CD4-positive, alpha-beta T cell (primary cell): ENCODE results near the gene PXDN. TPM values are rescaled to one million over a fixed set of nuclear protein-coding genes. Genes with fewer than 3 reads are reported as not detected.

Experiments used
- ATAC-seq: fragments of 200-7000 bp; cut with Tn5 transposase; one replicate; pipeline ENCODE4 v1.10.0; 2022; ENCODE audit warnings: mild to moderate bottlenecking; ENCODE audit not compliant: poor library complexity
- CTCF ChIA-PET: fragments of 350-600 bp; sonication (Branson Sonifier 250); formaldehyde crosslinking; loops from one replicate; lab custom pipeline; 2021; ENCODE audit warnings: antibody characterized with exemption, inconsistent platforms; lab: Charles Lee
- POLR2A ChIA-PET: fragments of 350-600 bp; sonication (Branson Sonifier 250); formaldehyde crosslinking; loops from one replicate; lab custom pipeline; 2021; ENCODE audit warnings: antibody characterized with exemption, inconsistent platforms; lab: Charles Lee
- DNase-seq, 14 experiments: peaks; one replicate each; pipeline ENCODE4 v3.0.0-alpha.2; 2013 to 2020; ENCODE audit warnings: mixed read lengths in 2 of 14
- H3K27ac ChIP-seq, 2 donors: one replicate each; pipeline versions ENCODE4 v1.5.1 to v1.7.0; 2013; ENCODE audit warnings: low read length in 2 of 2, low read depth in 1 of 2, mild to moderate bottlenecking in 1 of 2
- H3K27me3 ChIP-seq, 2 experiments: 1 replicate in 1 of 2; 2 replicates in 1 of 2; pipeline versions ENCODE4 v1.6.1 to v1.7.0; 2013; ENCODE audit warnings: low read length in 2 of 2, control low read depth in 1 of 2, mild to moderate bottlenecking in 1 of 2, moderate library complexity in 1 of 2; ENCODE audit not compliant: insufficient read depth in 2 of 2, control insufficient read depth in 1 of 2
- H3K36me3 ChIP-seq: one replicate; pipeline ENCODE4 v1.6.1; 2013; ENCODE audit warnings: low read length, control low read depth; ENCODE audit not compliant: insufficient read depth
- H3K4me1 ChIP-seq: one replicate; pipeline ENCODE4 v1.6.1; 2013; ENCODE audit warnings: low read length, control low read depth; ENCODE audit not compliant: insufficient read depth
- H3K4me3 ChIP-seq: one replicate; pipeline ENCODE4 v1.5.1; 2013; ENCODE audit warnings: mild to moderate bottlenecking, low read length, moderate library complexity
- H3K9me3 ChIP-seq, 2 experiments: 1 replicate in 1 of 2; 2 replicates in 1 of 2; pipeline versions ENCODE4 v1.6.1 to v1.7.0; 2013; ENCODE audit warnings: low read length in 2 of 2, mild to moderate bottlenecking in 2 of 2, control low read depth in 1 of 2, moderate library complexity in 1 of 2; ENCODE audit not compliant: control insufficient read depth in 1 of 2, insufficient read depth in 1 of 2
- H3K27ac Mint-ChIP-seq: one replicate; pipeline ENCODE4 v1.8.0; 2020; ENCODE audit warnings: mixed read lengths
- H3K27me3 Mint-ChIP-seq: one replicate; pipeline ENCODE4 v1.8.0; 2021; ENCODE audit warnings: mixed read lengths
- H3K36me3 Mint-ChIP-seq: one replicate; pipeline ENCODE4 v1.8.0; 2021; ENCODE audit warnings: low read depth, mixed read lengths
- H3K4me1 Mint-ChIP-seq: one replicate; pipeline ENCODE4 v1.8.0; 2021; ENCODE audit warnings: low read depth, mixed read lengths
- H3K4me3 Mint-ChIP-seq: one replicate; pipeline ENCODE4 v1.8.0; 2020; ENCODE audit warnings: mild to moderate bottlenecking, mixed read lengths
- H3K9me3 Mint-ChIP-seq: one replicate; pipeline ENCODE4 v1.8.0; 2020; ENCODE audit warnings: mixed read lengths
- CTCF ChIP-seq: fragments of 200-600 bp; IDR thresholded peaks from one replicate; pipeline ENCODE4 v1.8.0; 2022; ENCODE audit warnings: antibody characterized with exemption, mild to moderate bottlenecking
- intact Hi-C, 2 experiments: fragments of 100-400 bp; cut with DNase I in 1 of 2; cut with micrococcal nuclease in 1 of 2; formaldehyde crosslinking; loops; one replicate each; pipeline versions ENCODE4 v1.15.1 to v1.9.0; 2023 to 2025; cut with DNase I, micrococcal nuclease
- total RNA-seq, 174 experiments: library from RNA in 2 of 174; stranded (reverse) in 2 of 174; gene quantifications; one replicate each; pipeline ENCODE4 v1.2.3 and lab custom pipeline; 2021 to 2026

PXDN gene
- total RNA-seq, 2 experiments from 2014 or later: 0.47 to 0.84 TPM

- ChIA-PET POLR2A (no interaction called here), CTCF (no interaction called here)
- no peaks in the 10 kb centered on the region for H3K9me3 Mint-ChIP-seq
- no peak for ATAC-seq
- no peak overlapping the region for H3K4me3 ChIP-seq
- H3K4me1 Mint-ChIP-seq: no peaks in the 10 kb centered on the region
- H3K9me3 ChIP-seq: peaks cover 0 to 23% of the 10 kb centered on the region in 2 experiments
- peaks cover 0 to 3% of the 10 kb centered on the region in 2 experiments for H3K27me3 ChIP-seq
- no peak for DNase-seq
- H3K27ac ChIP-seq: no peak overlapping the region
- H3K36me3 Mint-ChIP-seq: no peaks in the 10 kb centered on the region
- no peak overlapping the region for H3K4me3 Mint-ChIP-seq
- no peaks in the 10 kb centered on the region for H3K4me1 ChIP-seq
- H3K27me3 Mint-ChIP-seq: no peaks in the 10 kb centered on the region
- intact Hi-C loops: no loop called here
- TF ChIP-seq CTCF: no peak
- no peak overlapping the region for H3K27ac Mint-ChIP-seq
- H3K36me3 ChIP-seq: no peaks in the 10 kb centered on the region
These were observed 123.3 kb downstream of the PXDN start for GRCh38 chr2:1621041-1621440.

GRCh38 chr2:1620081-1620480, 124.2 kb downstream of the PXDN start:
- H3K9me3 ChIP-seq: peaks cover 0 to 19% of the 10 kb centered on the region in 2 experiments
- Mint-ChIP-seq H3K4me3 (no peak overlapping the region), H3K27me3 (no peaks in the 10 kb centered on the region), H3K36me3 (no peaks in the 10 kb centered on the region), H3K27ac (no peak overlapping the region), H3K4me1 (no peaks in the 10 kb centered on the region), H3K9me3 (no peaks in the 10 kb centered on the region)
- no peaks in the 10 kb centered on the region for H3K4me1 ChIP-seq
- CTCF ChIA-PET: no interaction called here
- TF ChIP-seq CTCF: no peak
- no peak overlapping the region for H3K27ac ChIP-seq
- H3K4me3 ChIP-seq: no peak overlapping the region
- ATAC-seq (no peak), DNase-seq (no peak)
- H3K36me3 ChIP-seq: no peaks in the 10 kb centered on the region
- H3K27me3 ChIP-seq: peaks cover 0 to 1% of the 10 kb centered on the region in 2 experiments
- intact Hi-C loops: no loop called here
- POLR2A ChIA-PET: no interaction called here

GRCh38 chr2:1619556-1619955, 124.8 kb downstream of the PXDN start:
- no peak for TF ChIP-seq CTCF
- H3K4me1 Mint-ChIP-seq: no peaks in the 10 kb centered on the region

More at GRCh38 chr2:1619556-1619955, 124.8 kb downstream of the PXDN start:
- H3K9me3 ChIP-seq: peaks cover 0 to 14% of the 10 kb centered on the region in 2 experiments
- H3K27ac ChIP-seq: no peak overlapping the region
- no peaks in the 10 kb centered on the region for H3K4me1 ChIP-seq
- no peaks in the 10 kb centered on the region for H3K9me3 Mint-ChIP-seq
- no peak overlapping the region for H3K27ac Mint-ChIP-seq
- no peaks in the 10 kb centered on the region for H3K36me3 ChIP-seq
- no peaks in the 10 kb centered on the region for H3K27me3 ChIP-seq
- H3K36me3 Mint-ChIP-seq: no peaks in the 10 kb centered on the region
- POLR2A ChIA-PET: no interaction called here
- no peak overlapping the region for H3K4me3 ChIP-seq
- no peak overlapping the region for H3K4me3 Mint-ChIP-seq
- DNase-seq: no peak
- ATAC-seq: no peak
- no peaks in the 10 kb centered on the region for H3K27me3 Mint-ChIP-seq
- intact Hi-C loops: no loop called here
- CTCF ChIA-PET: no interaction called here
